HL-60 (cell line): ENCODE data around the gene CDT1.

ENCODE experiments used
- DNase-seq, 2 experiments: peaks; one replicate each; pipeline ENCODE4 v3.0.0-alpha.2; 2010 to 2020; ENCODE audit warnings: low read depth in 1 of 2, low spot score in 1 of 2
- H3K27ac ChIP-seq: fragments of 250-450 bp; sonication (Bioruptor Pico); replicated peaks from 2 replicates; pipeline ENCODE4 v1.5.1; 2020; ENCODE audit warnings: mild to moderate bottlenecking, moderate library complexity
- H3K27me3 ChIP-seq: fragments of 250-450 bp; sonication (Bioruptor Pico); 2 replicates; pipeline ENCODE4 v1.5.1; 2021; ENCODE audit warnings: mild to moderate bottlenecking, moderate library complexity; ENCODE audit not compliant: insufficient read depth, poor library complexity, severe bottlenecking
- H3K4me3 ChIP-seq: replicated peaks from 2 replicates; pipeline ENCODE4 v1.5.1; 2011; ENCODE audit warnings: mild to moderate bottlenecking, control low read depth, low read length; ENCODE audit not compliant: insufficient read depth
- GABPA ChIP-seq: IDR thresholded peaks from 2 replicates; pipeline ENCODE4 v1.6.1; 2012; ENCODE audit warnings: low read depth
- POLR2AphosphoS5 ChIP-seq: IDR thresholded peaks from 2 replicates; pipeline ENCODE4 v1.6.1; 2012; ENCODE audit warnings: low read depth
- SPI1 ChIP-seq: IDR thresholded peaks from 2 replicates; pipeline ENCODE4 v1.6.1; 2012; ENCODE audit warnings: low read depth, mild to moderate bottlenecking, borderline replicate concordance
- TF ChIP-seq, protein P1 (sequence below): IDR thresholded peaks from one replicate; pipeline ENCODE4 v1.5.1; 2011; ENCODE audit warnings: low read length, control low read depth, inconsistent platforms; ENCODE audit not compliant: insufficient read depth
- TF ChIP-seq, protein P2 (sequence below): IDR thresholded peaks from 2 replicates; pipeline ENCODE4 v1.6.1; 2012; ENCODE audit warnings: low read depth; ENCODE audit not compliant: insufficient replicate concordance

The CDT1 gene

GRCh38 chr16:88857728-88858339, 54.2 kb downstream of the CDT1 start:
- DNase-seq, result peak; percentile 32 to 73
- TF ChIP-seq, protein P1, sequence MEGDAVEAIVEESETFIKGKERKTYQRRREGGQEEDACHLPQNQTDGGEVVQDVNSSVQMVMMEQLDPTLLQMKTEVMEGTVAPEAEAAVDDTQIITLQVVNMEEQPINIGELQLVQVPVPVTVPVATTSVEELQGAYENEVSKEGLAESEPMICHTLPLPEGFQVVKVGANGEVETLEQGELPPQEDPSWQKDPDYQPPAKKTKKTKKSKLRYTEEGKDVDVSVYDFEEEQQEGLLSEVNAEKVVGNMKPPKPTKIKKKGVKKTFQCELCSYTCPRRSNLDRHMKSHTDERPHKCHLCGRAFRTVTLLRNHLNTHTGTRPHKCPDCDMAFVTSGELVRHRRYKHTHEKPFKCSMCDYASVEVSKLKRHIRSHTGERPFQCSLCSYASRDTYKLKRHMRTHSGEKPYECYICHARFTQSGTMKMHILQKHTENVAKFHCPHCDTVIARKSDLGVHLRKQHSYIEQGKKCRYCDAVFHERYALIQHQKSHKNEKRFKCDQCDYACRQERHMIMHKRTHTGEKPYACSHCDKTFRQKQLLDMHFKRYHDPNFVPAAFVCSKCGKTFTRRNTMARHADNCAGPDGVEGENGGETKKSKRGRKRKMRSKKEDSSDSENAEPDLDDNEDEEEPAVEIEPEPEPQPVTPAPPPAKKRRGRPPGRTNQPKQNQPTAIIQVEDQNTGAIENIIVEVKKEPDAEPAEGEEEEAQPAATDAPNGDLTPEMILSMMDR, result peak; percentile 51
- TF ChIP-seq POLR2AphosphoS5, result no peak
- TF ChIP-seq, protein P2, sequence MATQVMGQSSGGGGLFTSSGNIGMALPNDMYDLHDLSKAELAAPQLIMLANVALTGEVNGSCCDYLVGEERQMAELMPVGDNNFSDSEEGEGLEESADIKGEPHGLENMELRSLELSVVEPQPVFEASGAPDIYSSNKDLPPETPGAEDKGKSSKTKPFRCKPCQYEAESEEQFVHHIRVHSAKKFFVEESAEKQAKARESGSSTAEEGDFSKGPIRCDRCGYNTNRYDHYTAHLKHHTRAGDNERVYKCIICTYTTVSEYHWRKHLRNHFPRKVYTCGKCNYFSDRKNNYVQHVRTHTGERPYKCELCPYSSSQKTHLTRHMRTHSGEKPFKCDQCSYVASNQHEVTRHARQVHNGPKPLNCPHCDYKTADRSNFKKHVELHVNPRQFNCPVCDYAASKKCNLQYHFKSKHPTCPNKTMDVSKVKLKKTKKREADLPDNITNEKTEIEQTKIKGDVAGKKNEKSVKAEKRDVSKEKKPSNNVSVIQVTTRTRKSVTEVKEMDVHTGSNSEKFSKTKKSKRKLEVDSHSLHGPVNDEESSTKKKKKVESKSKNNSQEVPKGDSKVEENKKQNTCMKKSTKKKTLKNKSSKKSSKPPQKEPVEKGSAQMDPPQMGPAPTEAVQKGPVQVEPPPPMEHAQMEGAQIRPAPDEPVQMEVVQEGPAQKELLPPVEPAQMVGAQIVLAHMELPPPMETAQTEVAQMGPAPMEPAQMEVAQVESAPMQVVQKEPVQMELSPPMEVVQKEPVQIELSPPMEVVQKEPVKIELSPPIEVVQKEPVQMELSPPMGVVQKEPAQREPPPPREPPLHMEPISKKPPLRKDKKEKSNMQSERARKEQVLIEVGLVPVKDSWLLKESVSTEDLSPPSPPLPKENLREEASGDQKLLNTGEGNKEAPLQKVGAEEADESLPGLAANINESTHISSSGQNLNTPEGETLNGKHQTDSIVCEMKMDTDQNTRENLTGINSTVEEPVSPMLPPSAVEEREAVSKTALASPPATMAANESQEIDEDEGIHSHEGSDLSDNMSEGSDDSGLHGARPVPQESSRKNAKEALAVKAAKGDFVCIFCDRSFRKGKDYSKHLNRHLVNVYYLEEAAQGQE, result no peak
- TF ChIP-seq SPI1, result no peak
- no peak for TF ChIP-seq GABPA
- peak overlapping the region; percentile 75 for H3K27ac ChIP-seq
- no peaks in the 10 kb centered on the region for H3K27me3 ChIP-seq
- H3K4me3 ChIP-seq, result peak overlapping the region; percentile 62
